GM18526 (cell line): ENCODE results near the gene MYO18A.

Experiments used
- POLR2A ChIP-seq: IDR thresholded peaks from 3 replicates; pipeline ENCODE4 v1.6.1; 2011; ENCODE audit not compliant: insufficient read length; ENCODE audit errors: extremely low read depth

Gene MYO18A

GRCh38 chr17:29078183-29079045 lies 101.8 kb downstream of the MYO18A start:
- no peak for TF ChIP-seq POLR2A

GRCh38 chr17:29077320-29077719 lies 102.9 kb downstream of the MYO18A start:
- no peak for TF ChIP-seq POLR2A

GRCh38 chr17:29076722-29077121 lies 103.5 kb downstream of the MYO18A start:
- no peak for TF ChIP-seq POLR2A

DNA sequence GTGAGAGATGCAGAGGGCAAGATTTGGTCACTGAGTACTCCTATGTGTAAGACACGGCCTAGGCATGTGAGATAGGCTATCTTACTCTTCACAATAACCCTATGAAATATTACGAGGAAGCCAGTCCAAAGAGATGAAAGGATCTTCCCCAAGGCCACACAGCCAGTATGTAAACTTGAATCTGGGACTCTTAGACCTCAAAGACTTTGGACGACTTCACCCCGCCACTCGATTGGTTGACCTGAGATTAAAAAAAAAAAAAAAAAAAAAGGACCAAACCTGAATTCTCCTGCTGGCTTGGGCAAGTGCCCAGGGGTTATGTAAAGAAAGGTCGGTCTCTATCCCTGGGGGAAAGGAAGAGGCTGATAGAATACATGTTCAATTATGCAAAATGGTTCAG lies 104.1 kb downstream of the MYO18A start:
- TF ChIP-seq POLR2A: no peak

DNA sequence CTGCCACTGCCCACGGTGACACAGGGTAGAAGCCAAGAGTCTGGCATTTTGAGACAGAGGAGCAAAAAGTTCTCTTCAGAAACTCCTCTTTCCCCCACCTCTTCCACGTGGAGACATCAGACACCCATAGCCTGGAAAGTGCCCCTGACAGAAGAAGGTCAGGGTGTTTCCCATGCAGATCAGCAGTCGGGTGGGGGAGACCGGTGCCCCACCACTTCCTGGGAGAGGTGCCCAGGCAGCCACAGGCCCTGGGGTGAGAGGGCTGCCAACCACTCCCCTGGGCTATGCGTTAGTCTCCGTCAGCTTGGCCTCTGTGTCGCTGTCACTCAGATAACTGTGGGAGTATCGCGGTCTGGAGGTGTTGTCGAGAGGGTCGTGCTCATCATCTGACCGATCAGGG lies 105.7 kb downstream of the MYO18A start:
- TF ChIP-seq POLR2A: no peak

DNA sequence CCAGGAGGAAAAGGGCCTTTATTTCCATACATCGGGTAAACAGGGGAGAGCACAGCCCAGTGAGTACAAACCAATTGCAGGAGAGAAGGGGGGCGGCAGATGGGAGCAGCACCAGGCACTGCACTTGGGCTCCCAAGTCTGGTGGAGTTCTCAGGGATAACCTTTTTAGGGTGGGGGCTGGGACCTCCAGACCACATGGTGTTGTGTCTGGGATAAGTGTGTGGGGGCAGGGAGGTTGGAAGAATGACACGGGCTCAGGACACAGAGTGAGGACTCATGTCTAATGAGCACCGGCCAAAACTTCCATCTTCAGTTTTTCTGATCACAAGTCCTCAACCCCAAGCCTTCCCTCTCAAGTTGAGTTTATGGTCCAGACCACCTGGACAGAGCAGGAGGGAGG lies 106.7 kb downstream of the MYO18A start:
- TF ChIP-seq POLR2A: no peak

- TF ChIP-seq POLR2A: no peak
Measured at GRCh38 chr17:29073045-29073444, 107.2 kb downstream of the MYO18A start.

DNA sequence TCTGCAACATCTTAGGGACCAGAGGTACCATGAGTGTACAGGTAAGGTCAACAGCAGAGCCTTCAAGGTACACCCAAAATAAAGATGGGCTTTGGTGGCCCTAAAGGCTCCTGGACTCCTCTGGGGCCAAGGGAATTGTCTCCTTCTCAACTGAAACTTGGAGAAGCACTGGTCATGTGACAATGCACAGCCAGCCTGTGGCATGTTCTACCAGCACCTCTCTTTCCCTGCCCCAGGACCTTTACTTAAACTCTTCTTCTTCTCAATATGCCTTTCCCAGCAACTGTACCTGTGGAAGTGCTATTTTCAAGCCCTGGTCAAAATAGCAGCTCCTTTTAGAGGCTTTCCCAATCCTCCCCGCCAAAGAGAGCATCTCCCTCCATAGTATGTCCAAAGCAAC lies 108.9 kb downstream of the MYO18A start:
- no peak for TF ChIP-seq POLR2A

DNA sequence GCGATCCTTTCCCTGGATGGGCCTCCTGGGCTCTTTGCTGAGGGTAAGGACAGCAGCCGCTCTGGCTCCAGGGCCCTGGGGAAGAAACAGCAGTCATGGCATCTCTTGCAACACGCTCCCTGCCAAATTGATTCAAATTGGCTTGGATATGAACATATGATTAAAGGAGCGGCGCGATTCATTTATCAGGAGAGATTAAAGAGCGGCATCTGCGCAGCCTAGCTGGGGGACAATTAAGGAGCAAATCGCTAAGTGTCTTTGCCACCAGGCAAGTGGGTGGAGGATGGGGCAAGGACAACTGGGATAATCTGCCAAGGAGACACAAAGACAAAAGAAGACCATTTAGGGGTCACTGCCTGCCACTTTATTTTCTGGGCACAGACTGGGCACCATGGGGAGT lies 109.4 kb downstream of the MYO18A start:
- no peak for TF ChIP-seq POLR2A

- TF ChIP-seq POLR2A: no peak
Measured at GRCh38 chr17:29070308-29070707, 109.9 kb downstream of the MYO18A start.

DNA sequence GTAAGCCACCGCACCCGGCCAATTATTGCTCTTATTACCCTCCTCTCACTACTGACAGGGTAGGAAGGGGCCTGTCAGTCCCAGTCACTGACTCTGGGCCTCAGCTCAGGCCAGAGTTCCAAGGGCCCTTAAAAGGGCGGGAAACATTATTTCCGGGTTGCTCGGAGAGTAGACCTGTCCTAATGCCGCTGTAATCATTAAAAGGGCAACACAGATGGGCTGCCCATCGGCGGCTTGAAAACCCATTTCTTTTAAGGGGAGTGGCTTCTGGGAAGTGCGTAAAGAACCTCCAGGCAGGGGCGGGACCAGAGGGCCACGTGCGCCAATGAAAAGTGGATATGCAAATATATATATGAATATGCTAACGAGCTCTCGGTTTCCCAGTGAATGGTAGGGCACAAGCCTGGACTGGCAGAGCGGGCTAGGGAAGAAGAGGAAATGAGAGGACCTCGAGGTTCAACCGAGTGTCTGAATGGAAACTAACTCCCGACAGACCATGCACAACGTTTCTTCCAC lies 110.6 kb downstream of the MYO18A start:
- TF ChIP-seq POLR2A: no peak

- no peak for TF ChIP-seq POLR2A
Measured at GRCh38 chr17:29068818-29069217, 111.4 kb downstream of the MYO18A start.

GRCh38 chr17:29066606-29067005 lies 113.6 kb downstream of the MYO18A start:
- no peak for TF ChIP-seq POLR2A

- TF ChIP-seq POLR2A: no peak
Measured at GRCh38 chr17:29066047-29066446, 114.2 kb downstream of the MYO18A start.

GRCh38 chr17:29063992-29064391 lies 116.2 kb downstream of the MYO18A start:
- TF ChIP-seq POLR2A: no peak

DNA sequence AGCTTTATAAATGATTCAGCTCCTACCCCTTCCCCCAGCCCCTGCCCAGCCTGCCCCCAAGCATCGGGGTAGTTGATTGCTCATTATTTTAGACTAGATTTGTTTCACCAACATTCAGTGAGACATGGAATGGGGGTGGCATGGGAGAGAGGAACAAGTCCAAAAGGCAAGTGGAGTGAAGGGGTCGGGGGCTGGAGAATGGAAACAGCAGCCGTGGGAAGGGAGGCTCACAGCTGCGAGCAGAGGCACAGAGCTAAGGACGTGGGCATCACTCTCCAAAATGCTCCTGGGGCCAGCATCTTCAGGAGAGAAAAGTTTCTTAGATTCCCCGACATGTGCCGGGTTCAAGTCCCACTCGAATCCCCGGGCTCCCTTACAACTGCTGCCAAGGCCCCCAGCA lies 118.0 kb downstream of the MYO18A start:
- no peak for TF ChIP-seq POLR2A

DNA sequence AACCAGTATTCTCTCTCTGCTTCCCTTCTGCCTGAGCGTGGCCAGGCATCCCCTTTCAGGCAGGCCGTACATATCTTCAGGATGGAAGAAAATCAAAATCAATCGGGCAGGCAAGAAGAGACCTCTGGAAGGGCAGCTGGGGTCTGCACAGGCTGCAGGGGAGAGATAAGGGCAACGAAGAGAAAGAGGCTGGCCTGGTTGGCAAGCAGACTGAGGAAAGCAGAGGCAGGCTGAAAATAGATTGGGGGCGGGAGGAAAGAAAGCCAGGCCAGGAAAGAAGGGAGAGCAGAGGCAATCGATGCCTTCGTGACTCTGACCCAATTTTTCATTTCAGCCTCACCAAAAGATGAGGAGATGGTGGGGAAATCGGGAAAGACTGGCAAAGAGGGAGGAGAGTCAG lies 119.2 kb downstream of the MYO18A start:
- TF ChIP-seq POLR2A: no peak
